Measurements from ENCODE around the gene SEPTIN1.
"Not testable (repeated sequence)": the region's sequence is repeated elsewhere in the genome, so short reads cannot be mapped to it uniquely, and the experiment has no call there.

SEPTIN1 gene

GRCh38 chr16:30337964-30338357 is 44.4 kb downstream of the SEPTIN1 start:
- H3K27me3 ChIP-seq (ENCODE audit: control insufficient read depth, insufficient read depth, low read length); H3K9me3 ChIP-seq (ENCODE audit: control insufficient read depth, low read length); H3K4me1 ChIP-seq (ENCODE audit: control insufficient read depth, insufficient read depth, low read length); H3K36me3 ChIP-seq (ENCODE audit: control insufficient read depth, insufficient read depth, low read length); H3K9ac ChIP-seq (ENCODE audit: low read length); H3K4me3 ChIP-seq (ENCODE audit: low read length): not testable (repeated sequence)

GRCh38 chr16:30335598-30336474 is 46.5 kb downstream of the SEPTIN1 start:
- no peaks in the 10 kb centered on the region for H3K36me3 ChIP-seq (ENCODE audit: control insufficient read depth, insufficient read depth, low read length)
- no peaks in the 10 kb centered on the region for H3K27me3 ChIP-seq (ENCODE audit: control insufficient read depth, insufficient read depth, low read length)
- H3K9me3 ChIP-seq (ENCODE audit: control insufficient read depth, low read length): no peaks in the 10 kb centered on the region
- H3K4me1 ChIP-seq (ENCODE audit: control insufficient read depth, insufficient read depth, low read length): peaks cover 7% of the 10 kb centered on the region
- peak overlapping the region; percentile 64 for H3K9ac ChIP-seq (ENCODE audit: low read length)
- H3K4me3 ChIP-seq (ENCODE audit: low read length): no peak overlapping the region

- not testable (repeated sequence) for H3K27me3 ChIP-seq (ENCODE audit: control insufficient read depth, insufficient read depth, low read length); H3K36me3 ChIP-seq (ENCODE audit: control insufficient read depth, insufficient read depth, low read length); H3K4me3 ChIP-seq (ENCODE audit: low read length); H3K9me3 ChIP-seq (ENCODE audit: control insufficient read depth, low read length); H3K4me1 ChIP-seq (ENCODE audit: control insufficient read depth, insufficient read depth, low read length)
- peak overlapping the region; percentile 64 for H3K9ac ChIP-seq (ENCODE audit: low read length)
These were observed 47.2 kb downstream of the SEPTIN1 start for GRCh38 chr16:30335028-30335597.

GRCh38 chr16:30334473-30334989 is 47.8 kb downstream of the SEPTIN1 start:
- H3K36me3 ChIP-seq (ENCODE audit: control insufficient read depth, insufficient read depth, low read length); H3K27me3 ChIP-seq (ENCODE audit: control insufficient read depth, insufficient read depth, low read length); H3K9me3 ChIP-seq (ENCODE audit: control insufficient read depth, low read length); H3K4me1 ChIP-seq (ENCODE audit: control insufficient read depth, insufficient read depth, low read length); H3K4me3 ChIP-seq (ENCODE audit: low read length): not testable (repeated sequence)
- peak overlapping the region; percentile 64 for H3K9ac ChIP-seq (ENCODE audit: low read length)

All from mucosa of stomach (tissue), 1 donor.